Loucy (cell line): ENCODE measurements around the gene PARVA.

Experiments used
- CTCF ChIP-seq: fragments of 200-600 bp; sonication (generic); conservative IDR thresholded peaks from 2 replicates; pipeline ENCODE4 v1.5.1; 2014; ENCODE audit warnings: mild to moderate bottlenecking, antibody characterized with exemption, low read length
- EZH2phosphoT487 ChIP-seq: fragments of 200-600 bp; IDR thresholded peaks from 2 replicates; pipeline ENCODE4 v1.6.1; 2018; ENCODE audit warnings: antibody characterized with exemption, mild to moderate bottlenecking, moderate library complexity, borderline replicate concordance

DNA sequence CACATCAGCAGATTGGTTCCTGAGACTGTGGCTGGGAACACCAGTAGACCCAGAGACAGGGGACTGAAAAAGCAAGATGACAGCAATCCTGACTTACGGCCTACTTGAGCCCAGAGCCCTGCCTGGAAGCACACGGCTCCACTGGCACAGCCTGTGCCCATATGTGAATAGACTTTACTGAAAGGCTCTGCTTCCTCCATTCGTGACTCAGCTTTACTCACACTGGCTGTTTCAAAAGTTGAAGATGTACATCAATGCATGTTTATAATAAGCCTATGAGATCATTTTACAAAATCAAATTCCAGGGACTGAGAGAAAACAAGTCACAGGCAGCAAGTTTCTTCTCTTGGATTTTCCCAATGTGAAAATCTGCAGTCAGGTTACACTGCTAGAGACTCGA is 162.2 kb downstream of the PARVA start:
- TF ChIP-seq CTCF: no peak
- no peak for TF ChIP-seq EZH2phosphoT487
